Osteocyte (in vitro differentiated cells): ENCODE measurements around the gene NIPBL. TPM values are rescaled to one million over a fixed set of nuclear protein-coding genes. Genes with fewer than 3 reads are reported as not detected.

Experiments used
- DNase-seq: peaks from one replicate; pipeline ENCODE4 v3.0.0; 2021; ENCODE audit warnings: mixed read lengths; ENCODE audit not compliant: unreplicated experiment; ENCODE audit errors: extremely low spot score
- H3K27ac Mint-ChIP-seq: one replicate; pipeline ENCODE4 v1.8.0; 2021; ENCODE audit warnings: mild to moderate bottlenecking, mixed read lengths; ENCODE audit not compliant: unreplicated experiment
- H3K27me3 Mint-ChIP-seq: one replicate; pipeline ENCODE4 v1.8.0; 2021; ENCODE audit warnings: mixed read lengths; ENCODE audit not compliant: unreplicated experiment
- H3K36me3 Mint-ChIP-seq: one replicate; pipeline ENCODE4 v1.8.0; 2021; ENCODE audit warnings: mixed read lengths; ENCODE audit not compliant: unreplicated experiment
- H3K4me1 Mint-ChIP-seq: one replicate; pipeline ENCODE4 v1.8.0; 2021; ENCODE audit warnings: mixed read lengths; ENCODE audit not compliant: unreplicated experiment
- H3K4me3 Mint-ChIP-seq: one replicate; pipeline ENCODE4 v1.8.0; 2021; ENCODE audit warnings: mild to moderate bottlenecking, moderate library complexity, mixed read lengths; ENCODE audit not compliant: unreplicated experiment
- H3K9me3 Mint-ChIP-seq: one replicate; pipeline ENCODE4 v1.8.0; 2021; ENCODE audit warnings: mixed read lengths; ENCODE audit not compliant: unreplicated experiment
- total RNA-seq: library from RNA; stranded (reverse); gene quantifications from 2 replicates; pipeline ENCODE4 v1.2.1, GENCODE V29; 2021
- TF ChIP-seq, protein P1 (sequence below): fragments of 200-600 bp; sonication (generic); IDR thresholded peaks from 2 replicates; pipeline ENCODE4 v1.5.0; 2021; ENCODE audit warnings: antibody characterized with exemption, mild to moderate bottlenecking, moderate library complexity

The NIPBL gene
- total RNA-seq, 1 donor from 2014 or later, result 52.2 TPM

DNA sequence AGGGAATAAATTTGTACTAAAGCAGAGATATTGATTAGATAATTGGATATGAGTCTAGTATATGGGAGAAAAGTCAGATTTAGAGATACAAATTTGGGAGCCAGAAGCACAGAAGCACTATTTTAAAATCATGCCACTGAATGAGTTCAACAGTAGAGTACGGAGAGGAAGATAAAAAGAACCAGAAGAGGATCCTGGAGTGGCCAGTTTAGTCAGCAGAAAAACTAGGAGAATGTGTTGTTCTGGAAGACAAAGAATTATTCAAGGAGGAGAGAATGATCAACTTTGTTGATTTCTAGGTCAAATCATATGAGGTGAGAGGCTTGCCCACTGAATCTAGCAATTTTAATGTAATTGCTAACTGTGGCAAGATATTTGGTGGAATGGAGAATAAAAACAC, 67.0 kb downstream of the NIPBL start:
- TF ChIP-seq, protein P1, sequence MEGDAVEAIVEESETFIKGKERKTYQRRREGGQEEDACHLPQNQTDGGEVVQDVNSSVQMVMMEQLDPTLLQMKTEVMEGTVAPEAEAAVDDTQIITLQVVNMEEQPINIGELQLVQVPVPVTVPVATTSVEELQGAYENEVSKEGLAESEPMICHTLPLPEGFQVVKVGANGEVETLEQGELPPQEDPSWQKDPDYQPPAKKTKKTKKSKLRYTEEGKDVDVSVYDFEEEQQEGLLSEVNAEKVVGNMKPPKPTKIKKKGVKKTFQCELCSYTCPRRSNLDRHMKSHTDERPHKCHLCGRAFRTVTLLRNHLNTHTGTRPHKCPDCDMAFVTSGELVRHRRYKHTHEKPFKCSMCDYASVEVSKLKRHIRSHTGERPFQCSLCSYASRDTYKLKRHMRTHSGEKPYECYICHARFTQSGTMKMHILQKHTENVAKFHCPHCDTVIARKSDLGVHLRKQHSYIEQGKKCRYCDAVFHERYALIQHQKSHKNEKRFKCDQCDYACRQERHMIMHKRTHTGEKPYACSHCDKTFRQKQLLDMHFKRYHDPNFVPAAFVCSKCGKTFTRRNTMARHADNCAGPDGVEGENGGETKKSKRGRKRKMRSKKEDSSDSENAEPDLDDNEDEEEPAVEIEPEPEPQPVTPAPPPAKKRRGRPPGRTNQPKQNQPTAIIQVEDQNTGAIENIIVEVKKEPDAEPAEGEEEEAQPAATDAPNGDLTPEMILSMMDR, result no peak
- Mint-ChIP-seq H3K9me3 (peaks cover 3% of the 10 kb centered on the region), H3K4me3 (no peak overlapping the region), H3K27ac (no peak overlapping the region), H3K4me1 (peaks cover 38% of the 10 kb centered on the region), H3K27me3 (no peaks in the 10 kb centered on the region), H3K36me3 (no peaks in the 10 kb centered on the region)
- no peak for DNase-seq

DNA sequence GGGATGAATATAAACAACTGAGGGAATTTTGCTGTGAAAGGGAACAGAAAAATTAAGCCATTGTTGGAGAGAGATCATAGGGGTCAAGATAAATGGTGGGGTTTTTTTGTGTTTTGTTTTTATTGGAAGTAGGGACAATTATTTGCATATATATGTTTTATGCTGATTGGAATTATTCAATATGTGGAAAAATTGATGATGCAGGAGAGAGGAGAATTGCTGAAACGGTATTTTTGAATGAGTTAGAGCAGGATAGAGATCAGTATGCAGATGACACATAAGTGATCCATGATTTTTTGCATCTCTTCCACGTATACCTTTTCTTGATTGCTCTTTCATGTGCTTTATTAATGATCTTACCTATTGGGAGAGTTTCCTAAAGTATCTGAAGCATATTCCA, 67.5 kb downstream of the NIPBL start:
- Mint-ChIP-seq H3K4me1 (peaks cover 42% of the 10 kb centered on the region), H3K27me3 (no peaks in the 10 kb centered on the region)

DNA sequence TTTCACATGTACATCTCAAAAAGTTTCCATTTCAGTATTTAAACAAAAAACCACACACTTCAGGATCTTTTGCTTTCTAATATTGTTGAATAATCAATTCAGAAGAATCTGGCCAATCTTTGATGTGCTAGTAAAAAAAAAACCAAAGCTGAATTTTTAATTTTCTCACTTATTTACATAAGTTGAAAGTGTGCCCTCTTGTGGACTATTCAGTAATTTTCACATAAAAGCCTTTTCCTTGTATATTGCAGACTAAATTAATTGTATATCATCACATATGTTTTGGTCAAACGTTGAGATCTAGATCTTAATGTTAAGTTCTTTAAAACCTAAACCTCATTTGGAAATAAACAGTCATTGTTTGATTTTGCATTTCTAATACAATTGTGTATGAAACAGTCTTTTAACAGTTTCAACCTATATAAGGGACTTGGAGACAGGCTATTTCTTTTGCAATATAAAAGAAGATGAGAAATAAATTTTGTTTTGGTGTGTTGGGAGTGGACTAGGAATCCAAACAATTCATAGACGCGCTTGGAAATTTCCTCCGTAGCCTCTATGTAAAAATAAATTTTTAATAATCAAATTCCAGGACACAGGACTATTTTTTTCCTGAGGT, 68.1 kb downstream of the NIPBL start:
- Mint-ChIP-seq H3K4me1 (peaks cover 44% of the 10 kb centered on the region), H3K27me3 (no peaks in the 10 kb centered on the region), H3K9me3 (no peaks in the 10 kb centered on the region), H3K27ac (no peak overlapping the region), H3K4me3 (no peak overlapping the region), H3K36me3 (no peaks in the 10 kb centered on the region)
- TF ChIP-seq, protein P1, result peak; percentile 66
- no peak for DNase-seq

More for the DNA sequence above, 67.5 kb downstream of the NIPBL start:
- Mint-ChIP-seq H3K36me3 (no peaks in the 10 kb centered on the region), H3K4me3 (no peak overlapping the region), H3K9me3 (peaks cover 3% of the 10 kb centered on the region), H3K27ac (no peak overlapping the region)
- TF ChIP-seq, protein P1, result no peak
- no peak for DNase-seq

DNA sequence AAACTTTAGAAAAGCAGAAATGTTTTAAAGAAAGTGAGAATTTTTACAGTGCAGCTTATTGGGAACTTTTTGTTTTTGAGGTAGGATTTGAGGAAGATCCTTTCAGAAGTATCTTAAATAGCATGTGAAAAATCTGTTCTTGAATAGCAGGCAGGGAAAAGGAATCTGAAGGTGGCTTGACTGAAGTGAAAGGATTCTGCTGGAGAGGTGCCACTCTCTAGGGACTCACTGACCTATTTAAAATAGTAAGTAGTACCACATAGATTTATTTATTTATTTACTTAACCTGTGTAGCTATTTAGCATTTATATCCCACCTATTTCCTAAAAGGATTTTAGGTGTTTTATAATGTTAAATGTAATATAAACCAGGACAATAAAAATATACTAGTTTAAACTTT, 69.1 kb downstream of the NIPBL start:
- H3K27ac Mint-ChIP-seq, result no peak overlapping the region
- TF ChIP-seq, protein P1, result no peak
- peaks cover 41% of the 10 kb centered on the region for H3K4me1 Mint-ChIP-seq
- H3K27me3 Mint-ChIP-seq, result no peaks in the 10 kb centered on the region
- no peak for DNase-seq
- no peaks in the 10 kb centered on the region for H3K36me3 Mint-ChIP-seq
- H3K4me3 Mint-ChIP-seq, result no peak overlapping the region
- H3K9me3 Mint-ChIP-seq, result no peaks in the 10 kb centered on the region

DNA sequence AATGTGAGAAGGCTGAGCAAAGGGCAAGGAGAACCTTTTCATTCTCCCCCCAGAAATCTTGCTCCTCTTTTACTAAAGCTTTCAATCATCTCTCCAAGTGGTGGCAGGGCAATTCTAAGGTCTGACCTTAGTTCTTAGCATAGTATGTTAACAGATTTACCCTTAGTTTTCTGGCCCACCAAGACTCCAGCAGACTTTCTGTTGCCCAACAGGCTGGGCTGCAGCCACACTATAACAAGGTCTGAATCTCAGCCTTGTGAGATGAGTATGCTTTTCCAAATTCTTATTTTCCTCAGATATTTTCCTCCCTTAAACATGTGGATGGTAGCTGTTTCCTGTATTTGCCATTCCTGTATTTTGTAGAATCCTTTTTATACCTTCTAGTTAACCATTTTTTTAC, 69.5 kb downstream of the NIPBL start:
- Mint-ChIP-seq H3K27me3 (no peaks in the 10 kb centered on the region), H3K27ac (no peak overlapping the region), H3K4me3 (no peak overlapping the region), H3K9me3 (no peaks in the 10 kb centered on the region), H3K4me1 (peaks cover 43% of the 10 kb centered on the region), H3K36me3 (no peaks in the 10 kb centered on the region)
- DNase-seq, result no peak
- TF ChIP-seq, protein P1, result no peak
